ENCODE measurements around the gene ABCA1. TPM values are rescaled to one million over a fixed set of nuclear protein-coding genes. Genes with fewer than 3 reads are reported as not detected.
A peak's percentile ranks its signal among the peaks of the same experiment; 100 is the strongest.

The ABCA1 gene
- total RNA-seq, 6 donors from 2014 or later, result 27.6 to 194 (median 47.0) TPM

GRCh38 chr9:104795857-104796256 lies 132.1 kb downstream of the ABCA1 start:
- DNase-seq (no peak), ATAC-seq (ENCODE audit: low FRiP score in 2 of 2) (no peak)
- Histone ChIP-seq H3K27me3 (no peaks in the 10 kb centered on the region), H3K27ac (peak overlapping the region in 2 of 4 donors; percentile 20 to 49), H3K4me3 (no peak overlapping the region), H3K4me1 (peaks cover 5 to 15% (median 8%) of the 10 kb centered on the region in 4 donors), H3K9me3 (no peaks in the 10 kb centered on the region), H3K36me3 (peaks cover 34 to 97% (median 70%) of the 10 kb centered on the region in 4 donors)
- TF ChIP-seq EP300 (IDR thresholded peaks at IDR 0.05) (no peak), POLR2A (IDR thresholded peaks at IDR 0.05) (no peak), POLR2AphosphoS5 (IDR thresholded peaks at IDR 0.05) (no peak), CTCF (IDR thresholded peaks at IDR 0.05) (no peak)
- 91 to 100% methylated on average over 3 of the region's 3 CpGs for WGBS, 2 donors

GRCh38 chr9:104795082-104795481 lies 132.9 kb downstream of the ABCA1 start:
- ATAC-seq (ENCODE audit: low FRiP score in 2 of 2) (peak in 1 of 2 donors; percentile 77), DNase-seq (no peak)
- no peak for TF ChIP-seq CTCF (IDR thresholded peaks at IDR 0.05)
- peak; percentile 12 to 25 for TF ChIP-seq POLR2AphosphoS5 (IDR thresholded peaks at IDR 0.05)
- H3K36me3 ChIP-seq, result peaks cover 28 to 97% (median 71%) of the 10 kb centered on the region in 4 donors
- no peaks in the 10 kb centered on the region for H3K9me3 ChIP-seq
- H3K27ac ChIP-seq, result peak overlapping the region in 3 of 4 donors; percentile 11 to 59 (median 49)
- peaks cover 5 to 15% (median 8%) of the 10 kb centered on the region in 4 donors for H3K4me1 ChIP-seq
- no peak overlapping the region for H3K4me3 ChIP-seq
- H3K27me3 ChIP-seq, result no peaks in the 10 kb centered on the region
- WGBS, 2 donors, result 22 to 41% methylated on average over 1 of the region's 1 CpG

GRCh38 chr9:104794070-104794469 lies 133.9 kb downstream of the ABCA1 start:
- ATAC-seq (ENCODE audit: low FRiP score in 2 of 2), result no peak
- Histone ChIP-seq H3K9me3 (no peaks in the 10 kb centered on the region), H3K36me3 (peaks cover 38 to 98% (median 72%) of the 10 kb centered on the region in 4 donors), H3K4me1 (peaks cover 5 to 15% (median 8%) of the 10 kb centered on the region in 4 donors), H3K27me3 (no peaks in the 10 kb centered on the region), H3K27ac (no peak overlapping the region), H3K4me3 (no peak overlapping the region)
- DNase-seq, result no peak
- TF ChIP-seq CTCF (IDR thresholded peaks at IDR 0.05) (no peak), POLR2A (IDR thresholded peaks at IDR 0.05) (no peak), EP300 (IDR thresholded peaks at IDR 0.05) (no peak), POLR2AphosphoS5 (IDR thresholded peaks at IDR 0.05) (no peak)
- WGBS, 2 donors, result 93 to 100% methylated on average over 2 of the region's 2 CpGs

- DNase-seq (no peak), ATAC-seq (ENCODE audit: low FRiP score in 2 of 2) (no peak)
- Histone ChIP-seq H3K36me3 (peaks cover 45 to 95% (median 61%) of the 10 kb centered on the region in 4 donors), H3K27me3 (peaks cover 0 to 3% (median 0%) of the 10 kb centered on the region in 4 donors), H3K27ac (no peak overlapping the region), H3K4me1 (peaks cover 0 to 5% (median 0%) of the 10 kb centered on the region in 4 donors), H3K9me3 (no peaks in the 10 kb centered on the region), H3K4me3 (no peak overlapping the region)
- WGBS, 2 donors, result 92 to 98% methylated on average over 3 of the region's 3 CpGs
- TF ChIP-seq CTCF (IDR thresholded peaks at IDR 0.05), result no peak
Measured at GRCh38 chr9:104788251-104788650, 139.7 kb downstream of the ABCA1 start.

GRCh38 chr9:104787306-104788015 lies 140.5 kb downstream of the ABCA1 start:
- TF ChIP-seq POLR2A (IDR thresholded peaks at IDR 0.05) (no peak), CTCF (IDR thresholded peaks at IDR 0.05) (no peak), EP300 (IDR thresholded peaks at IDR 0.05) (no peak)
- H3K4me3 ChIP-seq, result no peak overlapping the region
- no peak overlapping the region for H3K27ac ChIP-seq
- H3K9me3 ChIP-seq, result no peaks in the 10 kb centered on the region
- H3K27me3 ChIP-seq, result peaks cover 0 to 3% (median 0%) of the 10 kb centered on the region in 4 donors
- ATAC-seq (ENCODE audit: low FRiP score in 2 of 2) (no peak), DNase-seq (no peak)
- WGBS, 2 donors, result 74% methylated on average over 7 of the region's 7 CpGs
- peaks cover 38 to 94% (median 54%) of the 10 kb centered on the region in 4 donors for H3K36me3 ChIP-seq
- H3K4me1 ChIP-seq, result peaks cover 0 to 5% (median 0%) of the 10 kb centered on the region in 4 donors

Measured in upper lobe of left lung (tissue), 6 donors.